Hematopoietic multipotent progenitor cell treated with erythropoietin and hydrocortisone succinate and interleukin-3 and kit ligand, for 6 days (in vitro differentiated cells): ENCODE results near the gene BACH2.

Experiments used
- DNase-seq: peaks from one replicate; pipeline ENCODE4 v3.0.0-alpha.2; 2015

BACH2 gene

DNA sequence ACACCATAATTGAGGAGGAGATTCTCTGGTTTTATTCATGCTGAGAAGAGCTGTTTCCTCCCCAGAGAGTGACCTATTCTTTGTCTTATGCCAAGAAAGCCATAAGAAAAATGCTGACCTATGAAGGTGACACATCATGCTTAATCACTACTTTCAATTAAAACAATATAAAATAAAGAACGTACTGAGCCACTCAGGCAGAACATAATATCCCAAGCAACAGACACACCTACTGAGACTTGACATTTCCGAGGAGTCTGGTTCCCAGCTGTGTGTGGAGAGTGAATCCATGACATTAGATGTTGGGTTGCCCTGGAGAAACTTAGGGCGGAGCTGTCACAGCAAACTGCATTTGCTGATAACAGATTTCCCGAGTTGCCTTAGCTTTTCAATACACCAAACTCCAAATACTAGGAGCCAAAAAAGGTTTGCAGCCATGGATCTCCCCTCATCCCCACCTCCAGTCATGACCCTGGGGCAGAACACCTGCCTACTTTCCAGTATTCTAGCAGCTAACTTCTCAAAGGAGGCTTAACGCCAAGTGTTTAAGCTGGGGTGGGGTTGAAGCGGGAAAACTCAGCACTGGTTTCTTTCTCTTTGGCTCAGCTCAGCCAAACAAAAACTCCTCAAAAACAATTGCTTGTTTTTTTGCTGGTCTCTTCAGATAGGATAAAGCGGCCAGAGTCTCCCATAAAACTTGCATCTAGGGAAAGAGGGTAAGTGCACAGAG, 92.2 kb downstream of the BACH2 start:
- no peak for DNase-seq

DNA sequence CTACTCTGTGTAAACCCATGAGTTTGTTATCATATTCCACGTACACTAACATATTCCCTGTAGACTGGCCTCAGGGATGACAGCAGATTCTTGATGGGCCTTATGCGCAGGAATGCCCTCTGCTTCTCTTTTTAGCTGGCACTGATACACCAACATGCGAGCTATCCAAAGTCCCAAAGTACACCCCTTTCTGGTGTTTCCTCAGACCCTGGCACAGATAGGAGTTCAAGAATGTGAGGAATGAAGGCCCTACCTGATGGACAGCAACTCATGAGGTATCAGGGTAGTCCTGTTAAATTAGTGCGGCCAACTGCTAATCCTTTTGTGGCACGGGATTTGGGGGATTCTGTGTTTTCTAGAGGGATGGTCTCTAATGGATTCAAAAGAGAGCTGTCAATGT, 93.0 kb downstream of the BACH2 start:
- no peak for DNase-seq

GRCh38 chr6:90202156-90202555, 94.5 kb downstream of the BACH2 start:
- DNase-seq = no peak

- no peak for DNase-seq
Observed at GRCh38 chr6:90199900-90200299, 96.7 kb downstream of the BACH2 start.

GRCh38 chr6:90198758-90199425, 97.8 kb downstream of the BACH2 start:
- no peak for DNase-seq

DNA sequence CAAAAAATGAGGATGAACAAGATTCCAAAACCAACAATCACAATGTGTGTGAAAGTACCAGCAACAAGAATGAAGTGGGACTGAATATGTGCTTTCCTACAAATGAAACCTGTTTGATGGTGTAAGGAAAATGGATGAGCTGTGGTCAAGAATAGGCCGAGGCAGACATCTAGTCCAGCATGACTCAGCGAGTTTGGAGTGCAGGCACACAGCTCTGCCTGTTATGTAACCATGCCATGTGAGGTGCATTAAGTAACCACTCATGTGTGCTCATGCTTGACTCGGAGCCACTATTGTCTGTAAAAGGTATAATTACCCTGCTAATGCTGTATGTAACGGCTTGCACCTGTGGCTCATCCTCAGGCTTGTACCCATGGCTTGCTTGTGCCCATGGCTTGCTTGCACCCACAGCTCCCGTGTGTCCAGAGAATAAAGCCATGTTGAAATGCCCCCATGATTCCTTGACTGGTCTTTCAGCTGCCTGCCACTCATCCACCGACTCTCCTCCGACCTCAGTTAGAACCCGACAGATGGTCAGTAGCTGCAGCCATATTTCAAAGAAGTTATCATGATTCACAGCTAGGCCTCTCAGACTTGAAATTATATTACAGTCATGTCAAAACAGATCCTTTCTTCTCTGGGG, 98.7 kb downstream of the BACH2 start:
- peak; percentile 48 for DNase-seq

- DNase-seq = no peak
Observed at GRCh38 chr6:90195094-90195829, 101.4 kb downstream of the BACH2 start.

- DNase-seq = no peak
Observed at GRCh38 chr6:90194371-90194841, 102.2 kb downstream of the BACH2 start.

DNA sequence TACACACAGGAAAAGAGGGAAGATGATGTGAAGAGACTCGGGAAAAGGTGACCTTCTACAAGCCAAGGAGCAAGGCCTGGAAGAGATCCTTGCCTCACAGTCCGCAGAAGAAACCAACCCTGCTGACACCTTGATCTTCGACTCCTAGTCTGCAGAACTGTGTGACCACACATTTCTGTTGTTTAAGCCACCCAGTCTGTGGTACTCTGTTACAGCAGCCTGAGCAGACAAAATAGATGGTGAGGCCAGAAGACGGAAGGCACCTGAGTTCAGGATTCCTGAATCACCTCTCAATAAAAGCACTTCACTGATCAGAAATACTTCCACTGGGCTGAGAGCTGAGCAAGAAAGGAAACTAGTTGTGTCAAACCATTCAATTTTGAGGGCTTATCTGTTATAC, 103.3 kb downstream of the BACH2 start:
- DNase-seq = no peak

- no peak for DNase-seq
Observed at GRCh38 chr6:90192857-90193256, 103.8 kb downstream of the BACH2 start.

DNA sequence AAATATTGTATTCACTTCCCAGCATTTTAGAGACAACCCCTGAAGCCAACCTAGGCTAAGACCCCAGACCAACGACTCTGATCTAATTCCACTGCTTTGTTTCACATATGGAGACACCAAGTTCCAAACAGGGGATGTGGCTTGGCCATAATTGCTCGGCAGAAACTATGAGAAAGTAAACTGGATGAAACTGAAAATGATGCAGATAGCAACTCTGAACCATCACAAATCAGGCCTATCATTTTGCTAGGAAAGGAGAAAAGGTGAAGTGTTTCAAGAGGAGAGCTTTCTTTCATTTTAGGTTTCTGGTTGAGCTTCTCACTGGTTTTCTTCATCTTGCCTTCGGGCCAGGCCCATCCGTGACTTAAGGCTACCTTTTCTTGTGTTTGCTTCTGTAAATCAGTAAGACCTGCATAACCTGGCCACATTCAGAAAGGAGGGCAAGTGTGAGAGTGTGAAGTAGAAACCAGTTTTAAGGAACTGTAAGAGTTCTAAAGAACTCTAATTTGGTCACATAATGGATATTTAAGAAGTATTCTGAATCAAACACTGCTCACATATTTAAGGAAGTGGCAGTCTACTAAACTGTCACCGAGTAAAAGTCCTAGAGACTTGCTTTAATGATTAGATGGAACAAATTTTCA, 105.8 kb downstream of the BACH2 start:
- DNase-seq = no peak

DNA sequence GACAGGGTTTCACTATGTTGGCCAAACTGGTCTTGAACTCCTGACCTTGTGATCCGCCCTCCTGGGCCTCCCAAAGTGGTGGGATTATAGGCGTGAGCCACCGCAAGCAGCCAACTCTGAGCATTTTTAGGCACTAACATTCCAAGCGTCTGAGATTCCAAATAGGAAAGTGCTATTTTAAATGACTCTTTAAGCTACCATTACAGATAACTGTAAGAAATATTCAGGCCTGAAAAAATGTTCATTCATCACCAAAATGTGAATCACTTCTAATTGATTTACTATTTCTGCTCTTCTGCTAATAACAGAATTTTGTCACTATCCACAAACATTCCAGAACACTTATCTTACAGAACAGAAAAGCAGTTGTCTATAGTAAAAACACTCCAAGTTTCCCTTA, 106.5 kb downstream of the BACH2 start:
- no peak for DNase-seq

DNA sequence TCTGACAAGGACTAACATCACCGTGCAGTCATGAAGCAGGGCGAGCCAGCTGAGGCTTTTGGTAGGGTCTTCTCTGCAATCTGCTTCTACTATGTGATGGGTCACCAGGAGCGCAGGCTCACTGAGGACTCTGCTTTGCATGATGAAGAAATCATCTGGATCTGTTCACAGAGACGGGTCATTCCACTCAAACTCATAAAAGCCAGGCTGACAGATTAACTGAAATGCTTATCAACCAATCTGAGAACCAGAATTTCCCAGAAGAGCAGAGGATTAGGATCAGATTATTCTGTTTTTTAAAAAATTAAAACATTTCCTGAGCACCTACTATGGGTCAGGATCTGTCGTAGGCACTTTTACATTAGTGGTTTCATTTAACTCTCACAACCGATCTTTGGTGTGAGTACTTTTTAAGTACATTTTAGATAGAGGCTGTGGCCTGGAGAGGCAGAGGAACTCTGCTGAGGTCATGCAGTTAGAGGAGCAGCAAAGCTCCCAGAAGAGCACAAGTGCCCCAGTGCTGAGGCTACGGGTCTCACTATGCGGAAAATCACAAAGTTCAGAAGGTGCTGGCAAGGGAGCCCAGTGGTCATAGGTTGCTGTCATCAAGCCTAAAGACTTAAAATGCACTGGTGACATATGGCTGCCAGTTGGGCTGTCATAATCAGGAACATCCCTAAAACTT, 109.1 kb downstream of the BACH2 start:
- no peak for DNase-seq

DNA sequence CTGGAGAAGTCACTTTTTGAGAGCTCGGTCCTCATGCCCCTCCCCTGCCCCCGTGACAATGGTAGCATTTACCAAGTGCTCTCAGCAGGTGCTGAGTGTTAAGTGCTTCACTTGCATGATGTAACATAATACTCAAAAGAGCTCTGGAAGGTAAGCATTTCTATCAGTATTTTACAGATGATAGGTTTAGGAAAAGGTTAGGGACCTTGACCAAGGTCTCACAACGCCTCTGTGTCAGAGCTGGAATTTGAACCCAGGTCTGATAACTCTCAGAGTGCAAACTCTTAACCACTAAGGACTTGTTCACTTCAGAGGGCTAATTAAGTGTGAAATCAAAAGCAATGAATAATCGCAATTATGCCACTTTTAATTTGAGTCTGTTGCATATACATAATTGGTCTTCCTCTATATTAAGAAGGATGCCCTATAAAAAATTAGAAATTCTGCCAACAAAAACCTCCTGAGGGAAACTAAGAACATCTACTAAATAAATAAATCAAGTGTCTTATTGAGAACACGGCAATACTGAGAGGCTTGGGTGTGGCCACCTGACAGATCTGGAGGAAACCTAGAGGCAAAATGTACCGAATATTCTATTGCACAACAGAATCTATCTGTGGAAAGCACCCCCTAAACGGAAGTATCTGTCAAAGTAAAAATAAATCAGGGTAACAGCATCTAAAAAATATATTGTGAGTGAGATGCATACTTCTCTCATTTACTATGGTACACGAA, 109.8 kb downstream of the BACH2 start:
- peak; percentile 60 for DNase-seq

GRCh38 chr6:90186026-90186425, 110.6 kb downstream of the BACH2 start:
- DNase-seq = no peak

DNA sequence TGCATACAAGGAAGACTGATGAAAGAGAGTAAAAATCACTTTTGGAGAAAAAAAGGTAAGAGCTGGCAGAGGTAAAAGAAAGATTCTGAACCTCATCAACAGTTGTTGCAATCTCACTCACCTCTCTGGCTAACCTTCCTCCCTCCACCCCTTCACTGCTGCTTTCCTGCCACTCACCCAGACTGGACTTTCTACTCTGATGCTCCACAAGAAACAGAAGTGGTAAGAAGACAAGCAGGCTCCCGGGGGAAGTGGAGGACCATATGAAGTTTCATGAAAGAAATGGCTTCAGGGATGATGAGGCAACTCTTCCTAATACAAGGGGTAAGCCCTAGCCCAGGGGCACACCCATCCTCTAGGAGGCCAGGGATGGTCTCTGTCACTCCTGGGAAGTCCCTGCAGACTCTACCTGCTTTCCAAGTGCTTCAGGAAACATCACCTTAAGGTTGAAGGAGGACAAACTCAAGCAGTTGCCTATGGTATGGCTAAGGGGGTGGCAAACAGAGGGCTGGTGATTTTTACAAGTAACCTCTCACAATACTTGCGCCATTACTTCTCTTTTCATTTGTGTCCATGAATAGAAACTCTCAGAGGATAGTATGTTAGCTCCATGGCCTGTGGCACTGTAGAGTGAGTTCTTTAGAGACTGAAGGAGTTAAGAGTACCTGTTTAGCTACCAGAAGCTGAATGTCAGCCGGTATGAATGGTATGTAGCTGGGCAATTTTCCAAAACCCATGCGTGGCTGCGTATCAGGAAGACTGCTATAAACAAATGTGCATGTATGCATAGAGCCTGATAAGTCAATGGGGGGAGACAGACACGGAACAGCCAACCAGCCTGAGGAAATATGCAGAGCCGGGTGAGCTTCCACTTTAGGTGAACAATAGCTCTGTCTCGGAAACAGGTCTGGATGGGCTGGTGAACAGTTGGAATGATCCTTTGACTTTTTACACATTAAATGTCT, 112.0 kb downstream of the BACH2 start:
- peak; percentile 96 for DNase-seq

GRCh38 chr6:90183587-90184333, 112.9 kb downstream of the BACH2 start:
- DNase-seq = peak; percentile 49

DNA sequence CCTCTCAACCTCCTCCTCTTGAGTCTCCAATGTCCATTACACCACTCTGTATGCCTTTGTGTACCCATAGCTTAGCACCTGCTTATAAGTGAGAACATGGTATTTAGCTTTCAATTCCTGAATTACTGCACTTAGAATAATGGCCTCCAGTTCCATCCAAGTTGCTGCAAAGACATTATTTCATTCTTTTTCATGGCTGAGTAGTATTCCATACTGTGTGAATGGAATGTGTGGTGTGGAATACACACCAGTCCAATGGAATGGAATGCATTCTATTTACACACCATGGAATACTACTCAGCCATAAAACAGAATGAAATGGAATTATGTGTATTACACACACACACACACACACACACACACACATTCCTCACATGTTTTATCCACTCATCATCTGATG, 116.1 kb downstream of the BACH2 start:
- no peak for DNase-seq
